Stimulated activated CD4-positive, alpha-beta T cell treated with anti-CD3 and anti-CD28 coated beads, Interleukin-4, amount 100 ng/mL, for 24 hours (primary cell): ENCODE results near the gene HOXA10.

Source experiments
- DNase-seq: peaks from one replicate; pipeline ENCODE4 v3.0.0-alpha.2; 2020

Gene HOXA10

GRCh38 chr7:27179030-27179429 lies 4.9 kb upstream of the HOXA10 start:
- no peak for DNase-seq

- DNase-seq = no peak
These were observed 4.2 kb upstream of the HOXA10 start for GRCh38 chr7:27178366-27178765.

GRCh38 chr7:27177795-27178320 lies 3.7 kb upstream of the HOXA10 start:
- DNase-seq = no peak

GRCh38 chr7:27176962-27177794 lies 3.1 kb upstream of the HOXA10 start:
- DNase-seq = no peak

GRCh38 chr7:27176524-27176845 lies 2.4 kb upstream of the HOXA10 start:
- DNase-seq = no peak

- no peak for DNase-seq
These were observed 1.8 kb upstream of the HOXA10 start for GRCh38 chr7:27175626-27176523.

- no peak for DNase-seq
These were observed 930 bp upstream of the HOXA10 start for GRCh38 chr7:27174874-27175625.

- DNase-seq = no peak
These were observed 587 bp downstream of the HOXA10 start for GRCh38 chr7:27173511-27173955.

GRCh38 chr7:27172823-27173510 lies 1.2 kb downstream of the HOXA10 start:
- no peak for DNase-seq

GRCh38 chr7:27172315-27172774 lies 1.8 kb downstream of the HOXA10 start:
- no peak for DNase-seq

GRCh38 chr7:27171637-27172314 lies 2.3 kb downstream of the HOXA10 start:
- no peak for DNase-seq

GRCh38 chr7:27171325-27171636 lies 2.8 kb downstream of the HOXA10 start:
- no peak for DNase-seq

- DNase-seq = no peak
These were observed 3.4 kb downstream of the HOXA10 start for GRCh38 chr7:27170426-27171324.

- DNase-seq = no peak
These were observed 4.3 kb downstream of the HOXA10 start for GRCh38 chr7:27169658-27170425.

GRCh38 chr7:27168265-27168947 lies 5.7 kb downstream of the HOXA10 start:
- no peak for DNase-seq

GRCh38 chr7:27167916-27168264 lies 6.2 kb downstream of the HOXA10 start:
- DNase-seq = no peak

- DNase-seq = no peak
These were observed 7.3 kb downstream of the HOXA10 start for GRCh38 chr7:27166531-27167505.

- DNase-seq = no peak
These were observed 8.1 kb downstream of the HOXA10 start for GRCh38 chr7:27165996-27166530.
